CD4-positive, alpha-beta T cell treated with Interleukin-17A for 4 hours (primary cell): ENCODE measurements around the gene BMPR1A.
"Not testable (repeated sequence)": the region's sequence is repeated elsewhere in the genome, so short reads cannot be mapped to it uniquely, and the experiment has no call there.

Experiments used
- DNase-seq: peaks from one replicate; pipeline ENCODE4 v3.0.0-alpha.2; 2020; ENCODE audit warnings: mixed read lengths

The BMPR1A gene

GRCh38 chr10:86972613-86973380, 216.4 kb downstream of the BMPR1A start:
- no peak for DNase-seq

- no peak for DNase-seq
Measured at GRCh38 chr10:86974484-86974883, 218.1 kb downstream of the BMPR1A start.

GRCh38 chr10:86976362-86977056, 220.1 kb downstream of the BMPR1A start:
- no peak for DNase-seq

- not testable (repeated sequence) for DNase-seq
Measured at GRCh38 chr10:86978457-86978856, 222.0 kb downstream of the BMPR1A start.

- DNase-seq = no peak
Measured at GRCh38 chr10:86979296-86979818, 222.9 kb downstream of the BMPR1A start.

GRCh38 chr10:86979977-86980448, 223.6 kb downstream of the BMPR1A start:
- no peak for DNase-seq

- not testable (repeated sequence) for DNase-seq
Measured at GRCh38 chr10:86981020-86981419, 224.6 kb downstream of the BMPR1A start.

- no peak for DNase-seq
Measured at GRCh38 chr10:86981716-86982115, 225.3 kb downstream of the BMPR1A start.
